OCI-LY1 (cell line): ENCODE data around the gene EXD3.

Experiments
- EZH2 ChIP-seq: fragments of 200-600 bp; sonication (generic), shearing (Covaris generic); IDR thresholded peaks from 2 replicates; pipeline ENCODE4 v1.8.0; 2017; ENCODE audit warnings: borderline replicate concordance, mixed run types, mild to moderate bottlenecking, antibody characterized with exemption, low read length, moderate library complexity, mixed read lengths
- TF ChIP-seq, protein P1 (sequence below): fragments of 200-600 bp; sonication (generic), shearing (Covaris generic); IDR thresholded peaks from 2 replicates; pipeline ENCODE4 v1.5.1; 2017; ENCODE audit warnings: mild to moderate bottlenecking, antibody characterized with exemption, low read length, moderate library complexity, mixed read lengths

DNA sequence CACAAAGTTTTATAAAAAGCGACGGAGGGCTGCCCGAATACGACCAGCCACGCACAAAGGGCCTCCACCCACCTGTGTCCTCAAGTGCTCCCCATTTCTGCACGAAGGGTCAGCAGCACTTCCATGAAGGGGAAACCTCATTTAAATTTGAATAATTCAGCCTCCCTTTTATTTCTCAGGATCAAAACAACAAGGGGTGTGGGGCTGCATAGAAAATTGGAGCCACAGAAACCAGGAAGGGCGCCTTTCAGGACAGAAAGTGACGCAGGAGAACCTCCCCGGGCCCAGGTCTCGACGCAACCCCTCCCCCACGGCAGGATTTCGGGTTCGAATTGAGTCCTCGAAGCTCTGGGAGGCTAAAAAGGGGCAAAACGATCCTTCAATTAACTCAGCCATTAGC, 123.0 kb downstream of the EXD3 start:
- TF ChIP-seq, protein P1, sequence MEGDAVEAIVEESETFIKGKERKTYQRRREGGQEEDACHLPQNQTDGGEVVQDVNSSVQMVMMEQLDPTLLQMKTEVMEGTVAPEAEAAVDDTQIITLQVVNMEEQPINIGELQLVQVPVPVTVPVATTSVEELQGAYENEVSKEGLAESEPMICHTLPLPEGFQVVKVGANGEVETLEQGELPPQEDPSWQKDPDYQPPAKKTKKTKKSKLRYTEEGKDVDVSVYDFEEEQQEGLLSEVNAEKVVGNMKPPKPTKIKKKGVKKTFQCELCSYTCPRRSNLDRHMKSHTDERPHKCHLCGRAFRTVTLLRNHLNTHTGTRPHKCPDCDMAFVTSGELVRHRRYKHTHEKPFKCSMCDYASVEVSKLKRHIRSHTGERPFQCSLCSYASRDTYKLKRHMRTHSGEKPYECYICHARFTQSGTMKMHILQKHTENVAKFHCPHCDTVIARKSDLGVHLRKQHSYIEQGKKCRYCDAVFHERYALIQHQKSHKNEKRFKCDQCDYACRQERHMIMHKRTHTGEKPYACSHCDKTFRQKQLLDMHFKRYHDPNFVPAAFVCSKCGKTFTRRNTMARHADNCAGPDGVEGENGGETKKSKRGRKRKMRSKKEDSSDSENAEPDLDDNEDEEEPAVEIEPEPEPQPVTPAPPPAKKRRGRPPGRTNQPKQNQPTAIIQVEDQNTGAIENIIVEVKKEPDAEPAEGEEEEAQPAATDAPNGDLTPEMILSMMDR = no peak
- no peak for TF ChIP-seq EZH2
